MM.1S (cell line): ENCODE data around the gene PSMD11.
A peak's percentile ranks its signal among the peaks of the same experiment; 100 is the strongest.

Experiments
- DNase-seq: peaks from one replicate; pipeline ENCODE4 v3.0.0-alpha.2; 2015
- H2AFZ ChIP-seq: fragments of 300-600 bp; sonication (generic); 2 replicates; pipeline ENCODE4 v1.6.0; 2016; ENCODE audit warnings: antibody characterized with exemption, low read length
- H3F3A ChIP-seq: fragments of 300-600 bp; sonication (generic); 2 replicates; pipeline ENCODE4 v1.6.1; 2016; ENCODE audit warnings: mild to moderate bottlenecking, antibody characterized with exemption, low read length, moderate library complexity, mixed read lengths; ENCODE audit not compliant: insufficient read depth
- H3K27ac ChIP-seq: fragments of 300-600 bp; sonication (generic); 2 replicates; pipeline ENCODE4 v1.5.1; 2016; ENCODE audit warnings: mild to moderate bottlenecking, low read length
- H3K27me3 ChIP-seq: fragments of 300-600 bp; sonication (generic); replicated peaks from 2 replicates; pipeline ENCODE4 v1.6.0; 2016; ENCODE audit warnings: low read length; ENCODE audit not compliant: insufficient read depth
- H3K36me3 ChIP-seq: fragments of 300-600 bp; sonication (generic); replicated peaks from 2 replicates; pipeline ENCODE4 v1.6.1; 2016; ENCODE audit warnings: mild to moderate bottlenecking, low read length, mixed read lengths; ENCODE audit not compliant: insufficient read depth
- H3K4me1 ChIP-seq: fragments of 300-600 bp; sonication (generic); 2 replicates; pipeline ENCODE4 v1.6.1; 2016; ENCODE audit warnings: low read length, mixed read lengths
- H3K4me2 ChIP-seq: fragments of 300-600 bp; sonication (generic); 2 replicates; pipeline ENCODE4 v1.6.0; 2016; ENCODE audit warnings: low read depth, low read length
- H3K4me3 ChIP-seq: fragments of 300-600 bp; sonication (generic); 2 replicates; pipeline ENCODE4 v1.5.1; 2016; ENCODE audit warnings: low read length, mixed read lengths
- H3K79me2 ChIP-seq: fragments of 300-600 bp; sonication (generic); 2 replicates; pipeline ENCODE4 v1.6.1; 2016; ENCODE audit warnings: mixed run types, low read length, mixed read lengths
- H3K9ac ChIP-seq: fragments of 300-600 bp; sonication (generic); 2 replicates; pipeline ENCODE4 v1.6.1; 2016; ENCODE audit warnings: low read length, mixed read lengths
- H3K9me2 ChIP-seq: fragments of 300-600 bp; sonication (generic); replicated peaks from 2 replicates; pipeline ENCODE4 v1.6.1; 2016; ENCODE audit warnings: mild to moderate bottlenecking, low read length, mixed read lengths; ENCODE audit not compliant: insufficient read depth
- H3K9me3 ChIP-seq: fragments of 300-600 bp; sonication (generic); replicated peaks from 2 replicates; pipeline ENCODE4 v1.6.1; 2016; ENCODE audit warnings: mild to moderate bottlenecking, low read length, mixed read lengths; ENCODE audit not compliant: insufficient read depth
- H4K20me1 ChIP-seq: fragments of 300-600 bp; sonication (generic); 2 replicates; pipeline ENCODE4 v1.6.1; 2016; ENCODE audit warnings: mild to moderate bottlenecking, low read length, moderate library complexity, mixed read lengths; ENCODE audit not compliant: insufficient read depth
- CTCF ChIP-seq: fragments of 300-600 bp; sonication (generic); IDR thresholded peaks from 2 replicates; pipeline ENCODE4 v1.5.1; 2016; ENCODE audit warnings: antibody characterized with exemption, low read length, mixed read lengths
- EZH2 ChIP-seq: fragments of 300-600 bp; sonication (generic); optimal IDR thresholded peaks from 2 replicates; pipeline ENCODE3; 2017; ENCODE audit warnings: low read depth, mild to moderate bottlenecking, antibody characterized with exemption, low read length, mixed read lengths
- EZH2phosphoT487 ChIP-seq: fragments of 300-600 bp; sonication (generic); IDR thresholded peaks from 2 replicates; pipeline ENCODE4 v1.6.1; 2018; ENCODE audit warnings: antibody characterized with exemption, low read length

Gene PSMD11

GRCh38 chr17:32503251-32504165 is 59.2 kb downstream of the PSMD11 start:
- Histone ChIP-seq H3K27me3 (no peaks in the 10 kb centered on the region), H4K20me1 (no peaks in the 10 kb centered on the region), H3K4me2 (peak overlapping the region; percentile 27), H3K9me2 (no peaks in the 10 kb centered on the region), H3K4me1 (peaks cover 32% of the 10 kb centered on the region), H3K9me3 (no peaks in the 10 kb centered on the region), H3F3A (peaks cover 23% of the 10 kb centered on the region; the same call in 1 of the 2 replicates), H2AFZ (no peak overlapping the region), H3K4me3 (no peak overlapping the region), H3K9ac (peak overlapping the region; percentile 24; the same call in 1 of the 2 replicates), H3K79me2 (no peaks in the 10 kb centered on the region), H3K36me3 (no peaks in the 10 kb centered on the region), H3K27ac (peak overlapping the region; percentile 73)
- peak; percentile 76 for DNase-seq
- TF ChIP-seq CTCF (no peak), EZH2phosphoT487 (no peak), EZH2 (no peak)

GRCh38 chr17:32504166-32504990 is 60.1 kb downstream of the PSMD11 start:
- H3K27ac ChIP-seq = peak overlapping the region; percentile 73
- peak overlapping the region; percentile 24; the same call in 1 of the 2 replicates for H3K9ac ChIP-seq
- no peak for TF ChIP-seq CTCF
- TF ChIP-seq EZH2 = no peak
- TF ChIP-seq EZH2phosphoT487 = no peak
- H3F3A ChIP-seq = peaks cover 23% of the 10 kb centered on the region; the same call in 1 of the 2 replicates
- peaks cover 32% of the 10 kb centered on the region for H3K4me1 ChIP-seq
- no peaks in the 10 kb centered on the region for H3K79me2 ChIP-seq
- H3K27me3 ChIP-seq = no peaks in the 10 kb centered on the region
- no peak for DNase-seq
- peak overlapping the region; percentile 27 for H3K4me2 ChIP-seq
- no peaks in the 10 kb centered on the region for H3K9me2 ChIP-seq
- H3K36me3 ChIP-seq = no peaks in the 10 kb centered on the region
- no peaks in the 10 kb centered on the region for H3K9me3 ChIP-seq
- no peak overlapping the region for H2AFZ ChIP-seq
- no peaks in the 10 kb centered on the region for H4K20me1 ChIP-seq
- H3K4me3 ChIP-seq = peak overlapping the region; percentile 21; the same call in 1 of the 2 replicates

GRCh38 chr17:32508926-32509325 is 64.6 kb downstream of the PSMD11 start:
- Histone ChIP-seq H3K79me2 (no peaks in the 10 kb centered on the region), H3K36me3 (no peaks in the 10 kb centered on the region), H4K20me1 (no peaks in the 10 kb centered on the region), H3K9me2 (no peaks in the 10 kb centered on the region), H3F3A (peaks cover 11% of the 10 kb centered on the region; the same call in 1 of the 2 replicates), H3K9me3 (no peaks in the 10 kb centered on the region), H3K4me3 (no peak overlapping the region), H3K9ac (no peak overlapping the region), H3K27ac (no peak overlapping the region), H3K27me3 (no peaks in the 10 kb centered on the region), H3K4me2 (no peak overlapping the region), H3K4me1 (peaks cover 17% of the 10 kb centered on the region), H2AFZ (no peak overlapping the region)
- no peak for DNase-seq
- TF ChIP-seq EZH2 = no peak
- no peak for TF ChIP-seq CTCF
- no peak for TF ChIP-seq EZH2phosphoT487
